NCI-H2171 (cell line): ENCODE measurements around the gene DGKA.
"Not testable (repeated sequence)": the region's sequence is repeated elsewhere in the genome, so short reads cannot be mapped to it uniquely, and the experiment has no call there.

Experiments used
- DNase-seq: peaks from one replicate; lab custom pipeline; 2025; lab: John Stamatoyannopoulos, UW

The DGKA gene

DNA sequence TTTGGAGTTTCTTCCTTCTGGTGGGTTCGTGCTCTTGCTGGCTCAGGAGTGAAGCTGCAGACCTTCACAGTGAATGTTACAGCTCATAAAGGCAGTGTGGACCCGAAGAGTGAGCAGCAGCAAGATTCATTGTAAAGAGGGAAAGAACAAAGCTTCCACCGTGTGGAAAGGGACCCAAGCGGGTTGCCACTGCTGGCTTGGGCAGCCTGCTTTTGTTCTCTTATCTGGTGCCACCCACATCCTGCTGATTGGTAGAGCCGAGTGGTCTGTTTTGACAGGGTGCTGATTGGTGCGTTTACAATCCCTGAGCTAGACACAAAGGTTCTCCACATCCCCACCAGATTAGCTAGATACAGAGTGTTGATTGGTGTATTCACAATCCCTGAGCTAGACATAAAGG is 68.6 kb downstream of the DGKA start:
- not testable (repeated sequence) for DNase-seq

DNA sequence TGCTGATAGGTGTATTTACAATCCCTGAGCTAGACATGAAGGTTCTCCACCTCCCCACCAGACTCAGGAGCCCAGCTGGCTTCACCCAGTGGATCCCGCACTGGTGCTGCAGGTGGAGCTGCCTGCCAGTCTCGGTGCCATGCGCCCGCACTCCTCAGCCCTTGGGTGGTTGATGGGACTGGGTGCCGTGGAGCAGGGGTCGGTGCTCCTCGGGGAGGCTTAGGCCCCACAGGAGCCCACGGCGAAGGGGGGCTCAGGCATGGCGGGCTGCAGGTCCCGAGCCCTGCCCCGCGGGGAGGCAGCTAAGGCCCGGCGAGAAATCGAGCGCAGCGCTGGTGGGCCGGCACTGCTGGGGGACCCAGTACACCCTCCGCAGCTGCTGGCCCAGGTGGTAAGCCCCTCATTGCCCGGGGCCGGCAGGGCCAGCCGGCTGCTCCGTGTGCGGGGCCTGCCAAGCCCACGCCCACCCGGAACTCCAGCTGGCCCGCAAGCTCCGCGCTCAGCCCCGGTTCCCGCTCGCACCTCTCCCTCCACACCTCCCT is 69.1 kb downstream of the DGKA start:
- not testable (repeated sequence) for DNase-seq

DNA sequence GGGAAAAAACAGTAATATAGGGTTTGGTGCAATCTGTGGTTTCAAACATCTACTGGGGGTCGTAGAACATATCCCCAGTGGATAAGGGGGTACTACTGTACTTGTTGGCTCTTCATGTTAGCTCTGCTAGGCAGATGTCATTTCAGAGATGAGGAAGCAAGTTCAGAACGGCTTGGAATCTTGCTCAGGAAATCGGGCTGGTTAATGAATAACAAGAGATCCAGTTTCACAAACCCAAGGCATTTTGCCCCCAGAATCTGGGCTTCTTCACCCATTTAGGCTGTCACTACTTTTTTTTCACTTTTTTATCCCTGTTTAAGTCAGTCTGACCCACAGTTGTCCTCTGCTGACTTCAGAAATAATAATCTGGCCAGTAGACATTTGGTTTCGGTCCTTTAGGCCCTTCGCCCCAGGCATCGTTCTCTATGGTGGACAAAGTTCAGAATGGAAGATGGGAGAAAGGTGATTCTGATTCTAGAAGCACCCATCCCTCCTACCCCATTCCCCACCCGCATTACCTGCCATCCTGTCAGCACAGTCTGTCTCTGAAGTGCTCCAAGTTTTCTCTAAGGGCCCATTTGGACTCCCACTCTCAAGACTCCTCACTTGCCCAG is 70.6 kb downstream of the DGKA start:
- DNase-seq: no peak

DNA sequence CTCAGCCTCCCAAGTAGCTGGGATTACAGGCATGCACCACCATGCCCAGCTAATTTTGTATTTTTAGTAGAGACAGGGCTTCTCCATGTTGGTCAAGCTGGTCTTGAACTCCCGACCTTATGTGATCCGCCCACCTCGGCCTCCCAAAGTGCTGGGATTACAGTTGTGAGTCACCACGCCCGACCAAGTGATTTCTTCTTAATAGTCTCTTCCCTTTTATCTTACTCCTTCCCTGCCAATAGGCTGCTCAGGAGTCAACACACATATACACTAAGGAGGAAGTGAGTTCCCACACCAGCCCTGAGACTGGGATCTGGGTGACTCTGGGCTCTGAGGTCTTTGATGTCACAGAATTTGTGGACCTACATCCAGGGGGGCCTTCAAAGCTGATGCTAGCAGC is 72.4 kb downstream of the DGKA start:
- not testable (repeated sequence) for DNase-seq
